ENCODE results near the gene FNDC3B.
A peak's percentile ranks its signal among the peaks of the same experiment; 100 is the strongest.
"Not testable (repeated sequence)": the region's sequence is repeated elsewhere in the genome, so short reads cannot be mapped to it uniquely, and the experiment has no call there.

Gene FNDC3B

GRCh38 chr3:172034786-172035685 lies 4.3 kb upstream of the FNDC3B start:
- DNase-seq, result peak; percentile 61

GRCh38 chr3:172036541-172037215 lies 2.7 kb upstream of the FNDC3B start:
- no peak for DNase-seq

GRCh38 chr3:172038798-172039435 lies 461 bp upstream of the FNDC3B start:
- no peak for DNase-seq

GRCh38 chr3:172040078-172040980 lies 951 bp downstream of the FNDC3B start:
- peak; percentile 46 for DNase-seq

GRCh38 chr3:172040981-172041963 lies 1.9 kb downstream of the FNDC3B start:
- DNase-seq, result no peak

GRCh38 chr3:172042136-172042662 lies 2.8 kb downstream of the FNDC3B start:
- no peak for DNase-seq

GRCh38 chr3:172042663-172043179 lies 3.3 kb downstream of the FNDC3B start:
- DNase-seq, result not testable (repeated sequence)

GRCh38 chr3:172043233-172043632 lies 3.9 kb downstream of the FNDC3B start:
- DNase-seq, result no peak

GRCh38 chr3:172043766-172044165 lies 4.4 kb downstream of the FNDC3B start:
- DNase-seq, result no peak

GRCh38 chr3:172044833-172045585 lies 5.6 kb downstream of the FNDC3B start:
- no peak for DNase-seq

GRCh38 chr3:172046268-172046915 lies 7.0 kb downstream of the FNDC3B start:
- no peak for DNase-seq

GRCh38 chr3:172047567-172048115 lies 8.3 kb downstream of the FNDC3B start:
- no peak for DNase-seq

- DNase-seq, result no peak
Observed at GRCh38 chr3:172048599-172048998, 9.2 kb downstream of the FNDC3B start.

- DNase-seq, result no peak
Observed at GRCh38 chr3:172051310-172051956, 12.1 kb downstream of the FNDC3B start.

- DNase-seq, result no peak
Observed at GRCh38 chr3:172051957-172052354, 12.6 kb downstream of the FNDC3B start.

GRCh38 chr3:172052405-172052804 lies 13.0 kb downstream of the FNDC3B start:
- no peak for DNase-seq

- DNase-seq, result no peak
Observed at GRCh38 chr3:172054115-172054764, 14.9 kb downstream of the FNDC3B start.

GRCh38 chr3:172056416-172056815 lies 17.0 kb downstream of the FNDC3B start:
- no peak for DNase-seq
